Measurements from ENCODE around the gene CTBP1. TPM values are rescaled to one million over a fixed set of nuclear protein-coding genes. Genes with fewer than 3 reads are reported as not detected.

CTBP1 gene
- total RNA-seq, 1 experiment from 2014 or later: 135 TPM

GRCh38 chr4:1178300-1179088 lies 70.4 kb downstream of the CTBP1 start:
- DNase-seq (ENCODE audit: extremely low read depth, low read depth): no peak

- DNase-seq (ENCODE audit: extremely low read depth, low read depth): no peak
These were observed 71.4 kb downstream of the CTBP1 start for GRCh38 chr4:1177274-1178141.

GRCh38 chr4:1176398-1177273 lies 72.3 kb downstream of the CTBP1 start:
- DNase-seq (ENCODE audit: extremely low read depth, low read depth): no peak

DNA sequence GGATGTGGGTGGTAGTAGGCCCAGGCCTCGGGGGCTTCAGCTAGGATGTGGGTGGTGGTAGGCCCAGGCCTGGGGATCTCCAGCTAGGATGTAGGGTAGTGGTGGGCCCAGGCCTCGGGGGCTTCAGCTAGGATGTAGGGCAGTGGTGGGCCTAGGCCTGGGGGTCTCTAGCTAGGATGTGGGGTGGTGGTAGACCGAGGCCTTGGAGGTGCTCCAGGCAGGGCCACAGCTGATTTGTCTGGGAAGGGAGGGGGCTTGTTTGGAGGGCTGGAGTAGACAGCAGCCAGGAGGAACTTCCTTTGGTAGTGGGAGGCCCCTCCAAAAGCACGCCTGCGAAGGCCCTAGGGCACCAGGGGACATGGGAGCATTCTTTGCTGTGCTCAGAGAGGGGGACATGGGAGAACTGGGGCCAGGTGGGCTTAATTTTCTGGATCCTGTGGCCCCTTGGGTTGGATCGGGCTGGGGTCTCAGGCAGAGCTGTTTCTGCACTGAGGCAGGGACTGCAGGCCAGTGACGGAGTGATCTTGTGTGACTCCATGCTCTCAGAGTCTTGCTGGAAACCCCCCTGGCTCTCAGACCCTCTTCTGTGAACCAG lies 73.2 kb downstream of the CTBP1 start:
- no peak for DNase-seq (ENCODE audit: extremely low read depth, low read depth)

DNA sequence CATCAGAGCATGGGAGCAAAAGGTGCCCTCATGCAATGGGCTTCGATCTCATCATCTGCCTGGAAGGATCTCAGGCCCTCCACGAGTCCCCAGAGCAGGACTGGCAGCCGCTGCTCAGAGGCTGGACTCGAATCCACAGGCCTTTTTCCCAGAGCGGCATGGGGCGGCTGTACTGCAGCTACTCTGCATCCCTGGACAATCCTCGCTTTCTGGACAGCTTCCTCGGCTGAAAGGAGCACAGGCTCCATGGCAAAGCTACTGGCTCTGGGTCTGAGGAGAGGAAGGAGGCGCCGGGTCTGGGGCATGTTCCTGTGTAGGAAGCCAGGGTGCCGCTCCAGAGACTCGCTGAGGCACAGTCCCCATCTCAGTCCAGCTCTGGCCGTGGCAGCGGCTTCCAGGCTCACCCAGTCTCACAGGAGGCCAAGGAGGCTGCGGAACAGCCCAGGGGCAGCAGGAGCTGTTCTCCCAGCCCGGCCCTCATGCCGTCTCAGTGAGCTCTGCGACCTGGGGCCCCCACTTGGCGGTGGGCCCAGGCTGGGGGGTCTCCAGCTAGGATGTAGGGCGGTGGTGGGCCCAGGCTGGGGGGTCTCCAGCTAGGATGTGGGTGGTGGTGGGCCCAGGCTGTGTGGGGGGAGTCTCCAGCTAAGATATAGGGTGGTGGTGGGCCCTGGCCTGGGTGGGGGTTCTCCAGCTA lies 73.8 kb downstream of the CTBP1 start:
- DNase-seq (ENCODE audit: extremely low read depth, low read depth): no peak

DNA sequence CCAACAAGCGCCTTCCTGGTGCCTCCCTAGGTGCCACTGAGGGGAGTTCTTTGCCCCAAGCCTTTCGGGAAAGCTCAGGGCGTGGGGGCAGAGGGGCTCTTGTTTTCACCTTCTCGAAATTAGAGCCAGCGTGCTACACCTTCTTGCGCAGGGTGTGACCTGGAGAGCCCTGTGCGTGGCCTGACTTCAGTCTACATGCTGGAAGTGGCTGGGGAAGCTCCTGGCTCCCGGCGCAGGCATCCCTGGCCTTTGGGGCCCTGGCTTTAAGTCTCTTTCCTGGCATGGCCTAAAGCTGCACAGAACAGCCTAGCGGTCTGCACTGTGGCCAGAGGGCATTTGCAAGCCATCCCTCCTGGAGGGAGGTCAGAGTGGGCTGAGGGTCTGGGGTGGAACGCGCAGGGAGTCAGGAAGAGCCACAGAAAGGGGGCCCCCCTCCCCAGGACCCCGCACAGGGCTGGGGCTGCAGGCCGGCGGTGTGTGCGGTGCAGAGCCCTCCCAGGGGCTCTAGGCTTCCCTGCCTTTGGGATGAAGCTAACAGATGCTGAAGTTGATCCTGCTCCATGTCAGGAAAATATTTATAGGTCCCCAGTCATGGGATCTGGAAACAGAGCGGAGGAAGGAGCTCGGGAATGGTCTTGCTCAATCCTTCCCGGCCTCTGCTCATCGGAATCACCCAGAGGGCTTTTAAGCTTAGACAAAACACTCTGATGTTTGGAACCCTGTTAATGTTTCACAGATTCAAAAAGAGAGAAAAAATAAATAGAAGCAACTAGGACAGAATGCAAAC lies 75.8 kb downstream of the CTBP1 start:
- DNase-seq (ENCODE audit: extremely low read depth, low read depth): no peak

- no peak for DNase-seq (ENCODE audit: extremely low read depth, low read depth)
These were observed 76.6 kb downstream of the CTBP1 start, which contains the start of gene SPON2 for GRCh38 chr4:1172228-1172851. Gene SPON2 (minus strand): TSS chr4:1172583.

DNA sequence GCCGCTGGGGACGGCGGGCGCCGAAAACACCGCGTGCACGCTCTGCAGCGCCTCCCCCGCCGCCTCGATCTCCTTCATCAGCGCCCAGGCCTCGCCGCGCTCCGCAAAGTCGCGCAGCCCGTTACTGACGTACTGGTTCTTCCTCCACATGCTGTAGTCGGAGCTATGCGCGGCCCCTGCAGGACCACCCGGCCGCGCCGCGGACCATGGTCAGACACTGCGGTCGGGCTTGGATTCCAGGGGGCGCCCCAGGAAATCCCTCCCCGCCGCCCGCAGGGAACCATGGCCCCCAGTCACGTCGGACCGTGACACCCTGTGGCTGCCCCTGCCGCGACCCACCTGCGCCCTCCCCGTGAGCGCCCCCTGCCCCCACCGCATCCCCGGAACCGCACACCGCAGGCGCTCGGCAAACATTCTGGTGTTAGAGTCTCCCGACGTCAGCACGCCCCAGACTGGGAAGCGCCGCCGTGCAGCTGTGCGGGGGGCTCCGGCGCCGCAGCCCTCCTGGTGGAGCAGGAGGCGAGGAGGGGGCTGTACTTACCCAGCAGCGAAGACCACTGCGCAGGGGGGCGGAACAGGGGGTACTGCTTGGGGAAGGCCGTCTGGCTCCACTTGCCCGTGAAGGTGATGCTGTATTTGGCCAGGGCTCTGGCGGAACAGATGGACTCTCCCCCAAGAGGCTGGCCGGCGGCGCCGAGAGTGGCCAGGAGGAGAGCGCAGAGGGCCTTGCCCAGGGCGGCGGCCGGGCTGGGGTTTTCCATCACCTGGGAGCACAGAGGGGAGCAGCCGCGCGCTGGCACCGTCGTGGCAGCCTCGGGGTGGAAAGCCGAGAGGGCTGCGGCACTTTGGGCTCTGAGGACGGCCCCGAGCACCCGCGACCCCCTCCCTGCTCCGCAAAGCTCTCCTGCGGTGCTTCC lies 77.4 kb downstream of the CTBP1 start:
- no peak for DNase-seq (ENCODE audit: extremely low read depth, low read depth)

- no peak for DNase-seq (ENCODE audit: extremely low read depth, low read depth)
These were observed 78.0 kb downstream of the CTBP1 start for GRCh38 chr4:1170976-1171310.

DNA sequence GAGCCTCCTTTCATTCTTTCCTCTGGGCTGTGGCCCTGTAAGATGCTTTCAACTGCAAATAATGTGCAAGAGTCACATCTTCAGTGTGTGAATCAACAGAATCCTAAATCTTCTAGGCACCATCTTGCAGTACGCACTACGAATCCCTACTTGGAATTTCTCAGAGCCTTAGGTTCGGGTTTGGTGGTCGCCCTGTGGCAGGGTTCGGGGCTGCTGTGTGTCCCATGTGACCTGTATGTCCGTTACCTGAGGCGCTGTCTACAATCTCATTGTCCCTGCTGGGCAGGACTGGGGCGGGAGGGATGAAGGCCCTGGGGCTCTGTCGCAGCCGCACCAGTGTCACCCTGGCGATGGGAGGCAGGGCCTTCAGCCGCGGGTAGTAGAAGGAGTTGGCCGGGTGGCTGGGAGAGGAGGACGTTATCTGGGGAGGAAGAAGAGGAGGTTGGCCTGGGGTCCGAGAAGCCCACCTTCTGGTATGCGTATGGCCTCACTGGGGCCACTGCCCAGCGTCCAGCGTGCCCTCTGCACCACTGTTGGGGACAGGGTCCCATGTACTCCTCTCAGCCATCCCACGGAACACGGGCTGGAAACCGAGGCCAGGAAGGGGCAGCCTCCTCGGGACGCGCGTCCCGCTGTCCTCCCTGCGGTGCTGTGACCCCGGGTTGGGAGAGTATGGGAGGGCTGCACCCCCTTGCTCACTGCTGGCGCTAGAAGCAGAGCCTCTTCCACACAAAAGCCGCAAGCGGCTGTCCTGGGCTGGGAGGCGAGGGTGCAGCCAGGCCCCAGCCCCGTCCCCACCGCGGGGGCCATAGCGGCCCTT lies 78.6 kb downstream of the CTBP1 start:
- no peak for DNase-seq (ENCODE audit: extremely low read depth, low read depth)

DNA sequence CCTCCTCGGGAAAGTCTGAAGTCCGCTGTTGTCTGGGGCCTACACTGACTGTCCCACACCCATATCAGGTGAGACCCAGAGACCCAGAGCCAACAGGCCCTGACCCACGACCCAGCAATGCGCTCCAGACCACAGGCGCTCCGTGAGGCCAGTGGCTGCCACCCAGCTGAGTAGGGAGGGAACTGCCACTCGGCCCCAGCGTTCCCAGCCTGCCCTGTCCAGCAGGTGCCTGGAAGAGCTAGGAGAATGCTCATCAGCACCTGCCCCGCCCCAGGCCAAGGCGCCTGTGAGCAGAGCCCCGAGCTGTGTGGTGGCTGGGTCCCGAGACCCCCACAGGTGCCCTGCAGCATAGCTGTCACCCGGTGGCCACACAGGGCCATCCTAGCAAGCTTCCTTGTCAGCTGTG lies 79.2 kb downstream of the CTBP1 start:
- no peak for DNase-seq (ENCODE audit: extremely low read depth, low read depth)

DNA sequence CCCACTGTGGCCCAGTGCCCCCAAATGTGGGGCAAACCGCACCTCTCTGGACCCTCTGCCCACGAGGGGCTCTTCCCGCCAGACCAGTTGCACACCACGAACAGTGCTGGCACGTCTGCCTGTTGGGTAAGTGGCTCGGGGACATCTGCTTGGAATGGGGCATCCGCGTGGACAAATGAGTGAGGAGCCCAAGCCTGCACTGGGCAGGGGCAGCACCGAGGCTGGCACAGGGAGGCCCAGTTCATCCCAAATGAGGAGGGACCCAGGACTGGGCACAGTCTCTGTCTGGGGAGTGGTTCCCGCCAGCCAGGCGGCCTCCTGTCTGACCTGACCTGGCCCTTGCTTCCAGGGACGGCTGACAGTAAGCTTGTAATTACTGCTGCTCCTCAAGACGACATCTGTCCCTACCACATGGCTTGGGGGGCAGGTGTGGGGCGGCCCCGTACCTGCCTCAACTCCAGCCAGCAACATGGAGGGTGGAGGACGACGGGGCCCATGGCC lies 79.7 kb downstream of the CTBP1 start:
- no peak for DNase-seq (ENCODE audit: extremely low read depth, low read depth)

GRCh38 chr4:1168191-1169101 lies 80.5 kb downstream of the CTBP1 start:
- no peak for DNase-seq (ENCODE audit: extremely low read depth, low read depth)

GRCh38 chr4:1167244-1167949 lies 81.5 kb downstream of the CTBP1 start:
- DNase-seq (ENCODE audit: extremely low read depth, low read depth): peak; percentile 68

Data from NCI-H460 (cell line).